HT-29 (cell line): ENCODE results near the gene PCCB. TPM values are rescaled to one million over a fixed set of nuclear protein-coding genes. Genes with fewer than 3 reads are reported as not detected.
A peak's percentile ranks its signal among the peaks of the same experiment; 100 is the strongest.
"Not testable (repeated sequence)": the region's sequence is repeated elsewhere in the genome, so short reads cannot be mapped to it uniquely, and the experiment has no call there.

Experiments
- DNase-seq: peaks from one replicate; pipeline ENCODE4 v3.0.0-alpha.2; 2015; ENCODE audit warnings: low spot score
- total RNA-seq: library from RNA; depleted of rRNA; stranded (reverse); fragments of >200 nt; shearing (Covaris generic); gene quantifications from 2 replicates; pipeline ENCODE4 v1.2.3, GENCODE V29; 2014

Gene PCCB
- total RNA-seq, 1 experiment from 2014 or later = 45.3 TPM

DNA sequence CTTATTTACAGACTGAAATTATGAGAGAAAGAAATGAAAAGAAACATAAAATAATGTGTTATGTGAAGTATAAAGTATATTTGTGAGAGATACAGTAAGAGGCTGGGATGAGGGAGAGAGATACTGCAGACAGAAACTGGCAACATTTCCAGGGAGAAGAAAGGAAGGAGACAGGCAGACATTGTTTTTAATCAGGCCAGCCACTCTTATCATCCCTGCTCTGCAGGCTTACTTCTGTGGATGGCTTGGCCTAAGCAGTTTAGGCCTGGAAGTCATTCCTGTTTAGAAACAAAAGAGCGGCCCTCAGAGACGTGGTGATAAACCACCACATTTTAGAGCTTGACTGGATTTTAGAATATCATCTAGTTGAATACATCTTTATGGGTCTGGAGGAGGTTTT lies 12.4 kb downstream of the PCCB start:
- DNase-seq = no peak

DNA sequence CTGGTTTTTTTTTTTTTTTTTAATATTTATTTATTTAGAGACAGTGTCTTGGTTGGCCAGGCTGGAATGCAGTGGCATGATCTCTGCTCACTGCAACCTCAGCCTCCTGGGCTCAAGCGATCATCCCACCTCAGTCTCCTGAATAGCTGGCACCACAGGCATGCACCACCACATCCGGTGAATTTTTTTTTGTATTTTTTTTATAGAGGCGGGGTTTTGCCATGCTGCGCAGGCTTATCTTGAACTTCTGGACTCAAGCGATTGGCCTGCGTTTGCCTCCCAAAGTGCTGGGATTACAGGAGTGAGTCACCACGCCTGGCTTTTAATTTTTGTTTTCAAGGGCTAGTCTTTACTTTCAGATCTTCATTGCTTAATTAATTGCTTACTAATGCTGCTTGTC lies 13.1 kb downstream of the PCCB start:
- DNase-seq = no peak

- not testable (repeated sequence) for DNase-seq
Measured at GRCh38 chr3:136266468-136267125, 16.5 kb downstream of the PCCB start.

GRCh38 chr3:136267235-136267634 lies 17.1 kb downstream of the PCCB start:
- no peak for DNase-seq

GRCh38 chr3:136270179-136270578 lies 20.0 kb downstream of the PCCB start:
- DNase-seq = no peak

DNA sequence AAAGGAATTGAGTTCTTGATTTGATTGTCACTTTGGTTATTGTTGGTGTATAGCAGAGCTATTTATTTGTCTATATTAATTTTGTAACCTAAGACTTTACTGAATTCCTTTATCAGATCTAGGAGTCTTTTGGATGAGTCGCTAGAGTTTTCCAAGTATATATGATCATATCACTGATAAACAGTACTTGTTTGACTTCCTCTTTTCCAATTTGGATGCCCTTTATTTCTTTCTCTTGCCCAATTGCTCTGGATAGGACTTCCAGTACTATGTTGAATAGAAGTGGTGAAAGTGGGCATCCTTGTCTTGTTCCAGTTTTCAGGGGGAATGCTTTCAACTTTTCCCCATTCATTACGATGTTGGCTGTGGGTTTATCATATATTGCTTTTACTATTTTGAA lies 21.5 kb downstream of the PCCB start:
- DNase-seq = not testable (repeated sequence)

DNA sequence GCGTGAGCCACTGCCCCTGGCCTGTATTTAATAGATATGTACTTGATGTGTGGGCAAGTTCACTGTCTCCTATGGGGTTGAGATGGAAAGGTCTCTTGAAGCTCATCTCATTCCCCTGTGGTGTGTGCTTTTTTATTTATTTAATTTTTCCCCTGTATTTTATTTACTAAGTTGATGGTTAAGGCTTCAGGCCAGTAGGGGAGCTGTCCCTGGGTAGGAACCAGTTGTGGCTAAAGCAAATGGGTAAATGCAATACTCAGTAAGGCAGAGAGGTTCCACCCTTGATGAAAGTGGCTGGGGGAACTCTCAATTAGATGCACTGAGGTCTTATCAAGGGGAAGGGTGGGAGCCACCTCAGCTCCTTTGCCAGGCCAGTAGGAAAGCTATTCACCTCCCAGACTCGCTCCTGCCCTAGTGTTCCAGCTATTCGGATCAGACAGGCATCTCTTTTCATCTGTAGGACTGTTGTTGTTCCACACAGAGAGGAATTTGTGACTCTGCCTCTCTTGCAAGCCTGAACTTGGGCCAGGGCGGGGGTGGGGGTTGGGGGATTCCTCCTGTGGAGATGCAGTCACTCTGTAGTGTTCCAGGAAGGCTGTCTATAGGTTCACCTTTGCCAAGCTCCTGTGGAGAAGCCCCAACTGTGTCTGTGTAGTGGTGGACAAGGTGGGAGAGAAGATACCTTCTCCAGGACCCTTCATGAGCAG lies 26.1 kb downstream of the PCCB start:
- DNase-seq = no peak

DNA sequence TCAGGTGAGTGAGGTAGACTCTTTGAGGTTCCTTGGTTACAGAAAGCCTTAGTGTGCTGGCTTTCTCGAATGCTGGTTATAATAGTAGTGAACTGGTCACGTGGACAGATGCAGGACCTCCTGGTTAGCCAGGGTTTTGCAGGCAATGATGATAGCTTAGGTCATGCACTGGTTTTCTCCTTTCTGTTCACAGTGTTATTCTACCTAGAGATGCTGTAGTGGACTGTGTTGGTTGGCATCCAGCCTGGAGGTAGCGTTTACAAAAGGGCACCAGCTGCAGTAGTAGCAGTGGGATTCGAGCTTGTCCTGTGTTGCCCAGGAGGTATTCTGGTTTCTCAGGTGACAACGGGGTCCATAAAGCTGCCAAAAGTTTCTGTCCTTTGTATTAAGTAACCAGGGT lies 27.0 kb downstream of the PCCB start:
- DNase-seq = no peak

DNA sequence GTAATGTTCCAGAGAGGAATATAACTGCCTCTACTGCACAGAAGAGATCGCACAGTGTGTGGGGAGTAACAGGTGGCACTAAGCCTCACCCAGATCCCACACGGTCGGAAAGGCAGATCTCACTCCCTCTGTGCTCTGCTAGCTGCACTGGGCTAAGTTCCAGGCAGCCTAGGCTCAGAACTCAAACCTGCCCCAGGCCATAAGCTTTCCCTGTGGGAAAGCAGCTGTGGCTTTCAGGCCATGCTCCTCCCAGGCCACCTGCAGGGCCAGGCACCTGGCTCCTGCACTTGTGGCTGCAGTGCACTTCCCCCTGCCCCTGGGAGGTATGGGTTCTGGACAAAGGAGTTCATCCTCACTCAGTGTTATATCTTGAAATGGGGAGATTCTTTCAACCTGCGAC lies 27.5 kb downstream of the PCCB start:
- no peak for DNase-seq

DNA sequence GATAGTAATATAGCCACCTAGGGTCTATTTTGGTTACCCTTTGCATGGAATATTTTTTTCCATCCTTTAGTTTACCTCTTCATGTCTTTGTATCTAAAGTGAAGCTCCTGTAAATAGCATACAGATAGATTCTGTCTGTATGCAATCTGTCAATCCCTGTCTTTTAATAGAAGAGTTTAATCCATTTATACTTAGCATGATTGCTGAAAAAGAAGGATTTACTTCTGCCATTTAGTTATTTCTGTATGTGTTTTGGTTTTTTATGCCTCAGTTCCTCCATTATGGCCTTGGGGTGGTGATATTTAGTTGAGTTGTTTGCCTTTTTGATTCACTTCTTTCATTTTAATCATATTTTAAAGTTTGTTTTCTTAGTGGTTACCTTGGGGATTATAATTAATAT lies 29.0 kb downstream of the PCCB start:
- no peak for DNase-seq

DNA sequence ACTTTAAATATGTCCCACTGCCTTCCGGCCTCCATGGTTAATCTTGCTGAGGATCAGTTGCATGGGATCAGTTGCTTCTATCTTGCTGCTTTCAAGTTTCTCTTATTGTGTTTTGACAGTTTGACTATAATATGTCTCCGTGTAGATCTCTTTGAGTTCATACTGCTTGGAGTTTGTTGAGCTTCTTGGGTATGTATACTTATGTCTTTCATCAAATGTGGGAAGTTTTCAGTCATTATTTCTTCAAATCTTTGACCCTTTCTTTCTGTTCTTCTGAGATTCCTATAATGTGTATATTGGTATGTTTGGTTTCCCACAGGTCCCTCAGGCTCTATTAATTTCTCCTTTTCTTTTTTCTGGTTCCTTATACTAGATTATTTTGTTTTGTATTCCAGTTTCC lies 30.8 kb downstream of the PCCB start:
- no peak for DNase-seq

- DNase-seq = no peak
Measured at GRCh38 chr3:136281966-136282520, 31.9 kb downstream of the PCCB start.

DNA sequence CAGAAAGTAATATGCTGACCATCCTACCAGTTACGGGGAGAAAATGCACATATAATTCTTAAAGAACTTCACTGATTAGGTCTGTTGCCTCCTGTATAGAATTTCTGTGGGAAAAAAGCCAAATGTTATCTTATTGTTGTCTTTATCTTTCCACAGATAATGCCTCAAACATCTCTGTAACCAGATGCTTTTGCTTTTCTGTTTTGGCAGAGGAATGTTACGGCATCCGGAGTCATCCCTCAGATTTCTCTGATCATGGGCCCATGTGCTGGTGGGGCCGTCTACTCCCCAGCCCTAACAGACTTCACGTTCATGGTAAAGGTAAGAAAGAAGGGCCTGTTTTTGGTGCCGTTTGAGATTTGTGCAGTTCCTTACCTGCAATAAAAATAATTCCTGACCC lies 33.5 kb downstream of the PCCB start:
- no peak for DNase-seq

DNA sequence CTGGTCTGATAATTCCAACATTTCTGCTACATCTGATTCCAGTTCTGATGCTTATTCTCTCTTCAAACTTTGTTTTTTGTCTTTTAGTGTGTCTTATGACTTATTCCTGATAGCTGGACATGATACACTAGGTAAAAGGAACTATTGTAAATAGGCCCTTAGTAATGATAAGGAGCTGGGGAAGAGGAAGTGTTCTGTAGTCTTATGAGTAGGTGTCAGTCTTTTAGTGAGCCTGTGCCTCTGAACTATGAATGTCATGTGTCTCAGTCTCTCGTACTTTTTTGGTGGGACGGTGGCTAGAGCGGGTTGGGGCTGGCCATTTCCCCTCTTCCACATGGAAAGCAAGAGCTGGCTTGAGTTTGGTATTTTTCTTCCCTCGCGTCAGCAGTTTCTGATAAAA lies 41.2 kb downstream of the PCCB start:
- DNase-seq = no peak

GRCh38 chr3:136292500-136292899 lies 42.4 kb downstream of the PCCB start:
- DNase-seq = no peak

- no peak for DNase-seq
Measured at GRCh38 chr3:136293279-136293678, 43.1 kb downstream of the PCCB start.

DNA sequence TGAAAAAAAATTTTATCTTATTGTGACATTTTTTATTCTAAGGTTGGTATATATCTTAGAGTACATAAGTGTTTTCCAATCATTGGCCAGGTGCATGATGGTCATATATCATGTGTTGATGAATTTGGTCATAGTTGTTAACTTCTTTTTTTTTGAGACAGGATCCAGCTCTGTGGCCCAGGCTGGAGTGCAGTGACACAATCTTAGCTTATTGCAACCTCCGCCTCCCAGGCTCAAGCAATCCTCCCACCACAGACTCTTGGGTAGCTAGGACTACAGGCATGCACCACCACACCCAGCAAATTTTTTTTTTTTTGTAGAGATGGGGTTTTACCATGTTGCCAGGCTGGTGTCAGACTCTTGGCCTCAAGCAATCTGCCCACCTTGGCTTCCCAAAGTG lies 44.0 kb downstream of the PCCB start:
- no peak for DNase-seq

GRCh38 chr3:136296960-136297359 lies 46.8 kb downstream of the PCCB start:
- no peak for DNase-seq

- no peak for DNase-seq
Measured at GRCh38 chr3:136297826-136298225, 47.7 kb downstream of the PCCB start.

GRCh38 chr3:136300444-136300843 lies 50.3 kb downstream of the PCCB start:
- no peak for DNase-seq

GRCh38 chr3:136305879-136306278 lies 55.7 kb downstream of the PCCB start:
- DNase-seq = peak; percentile 71

DNA sequence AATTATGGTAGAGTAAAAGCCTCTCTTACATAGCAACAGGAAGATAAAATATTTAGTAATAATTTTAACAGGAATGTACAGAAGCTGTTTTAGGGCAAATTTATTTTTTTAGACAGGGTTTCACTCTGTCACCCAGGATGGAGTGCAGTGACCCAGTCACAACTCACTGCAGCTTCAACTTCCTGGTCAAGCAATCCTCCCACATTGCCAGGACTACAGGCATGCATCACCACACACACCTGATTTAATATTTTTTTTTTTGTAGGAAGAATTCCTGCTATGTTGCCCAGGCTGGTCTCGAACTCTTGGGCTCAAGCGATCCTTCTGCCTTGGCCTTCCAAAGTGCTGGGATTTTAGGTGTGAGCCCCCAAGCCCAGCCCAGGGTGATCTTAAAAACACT lies 61.1 kb downstream of the PCCB start:
- no peak for DNase-seq

- DNase-seq = no peak
Measured at GRCh38 chr3:136311968-136312367, 61.8 kb downstream of the PCCB start.
